Tibial nerve (tissue), 4 donors: ENCODE data around the gene KRT79. TPM values are rescaled to one million over a fixed set of nuclear protein-coding genes. Genes with fewer than 3 reads are reported as not detected.

Experiments used
- DNase-seq, 2 donors: peaks; one replicate each; pipeline ENCODE4 v3.0.0-alpha.2; 2019; ENCODE audit warnings: low spot score in 2 of 2
- H3K27ac ChIP-seq, 4 donors: fragments of 200-600 bp; sonication (generic) in 3 of 4; one replicate each; pipeline ENCODE4 v1.5.1; 2017 to 2019; ENCODE audit warnings: mild to moderate bottlenecking in 1 of 4
- H3K27me3 ChIP-seq, 2 donors: fragments of 200-600 bp; sonication (generic) in 1 of 2; one replicate each; pipeline versions ENCODE4 v1.5.1 to v1.6.0; 2017 to 2019
- H3K36me3 ChIP-seq, 3 donors: fragments of 200-600 bp; sonication (generic); one replicate each; pipeline ENCODE4 v1.5.1; 2018 to 2019
- H3K4me1 ChIP-seq, 4 donors: fragments of 200-600 bp; sonication (generic) in 3 of 4; one replicate each; pipeline ENCODE4 v1.5.1; 2017 to 2019
- H3K4me3 ChIP-seq, 4 donors: fragments of 200-600 bp; sonication (generic) in 3 of 4; one replicate each; pipeline ENCODE4 v1.5.1; 2017 to 2019; ENCODE audit warnings: mild to moderate bottlenecking in 1 of 4, moderate library complexity in 1 of 4
- H3K9me3 ChIP-seq, 4 donors: fragments of 200-600 bp; sonication (generic) in 3 of 4; one replicate each; pipeline ENCODE4 v1.5.1; 2017 to 2019
- CTCF ChIP-seq, 5 experiments: fragments of 200-600 bp in 3 of 5; fragments of 450-650 bp in 2 of 5; sonication (generic) in 3 of 5; IDR thresholded peaks; one replicate each; pipeline ENCODE4 v1.5.1; 2016 to 2019; ENCODE audit warnings: antibody characterized with exemption in 5 of 5, mild to moderate bottlenecking in 3 of 5, moderate library complexity in 2 of 5
- EP300 ChIP-seq, 2 donors: sonication (generic); formaldehyde crosslinking; IDR thresholded peaks; one replicate each; pipeline ENCODE4 v1.6.1; 2017; ENCODE audit warnings: antibody characterized with exemption in 2 of 2, mild to moderate bottlenecking in 1 of 2
- POLR2A ChIP-seq, 2 donors: fragments of 450-650 bp; IDR thresholded peaks; one replicate each; pipeline ENCODE4 v1.6.1; 2017; ENCODE audit warnings: antibody characterized with exemption in 2 of 2, mild to moderate bottlenecking in 2 of 2, moderate library complexity in 2 of 2
- WGBS, 2 donors: methylation state at CpG; one replicate each; pipeline ENCODE4 v1.1.5; 2018; 5-methylcytosine and 5-hydroxymethylcytosine counted together
- total RNA-seq, 4 donors: library from RNA; depleted of rRNA; stranded (reverse); fragments of >200 nt; gene quantifications; one replicate each; pipeline ENCODE4 v1.1.0, GENCODE V29; 2016

The KRT79 gene
- total RNA-seq, 4 donors from 2014 or later = 3.9 TPM; not detected in 3

- no peaks in the 10 kb centered on the region for H3K36me3 ChIP-seq
- no peak for DNase-seq
- WGBS, 2 donors = 82 to 85% methylated on average over 7 of the region's 7 CpGs
Measured at GRCh38 chr12:52809166-52809565, 24.9 kb downstream of the KRT79 start.

GRCh38 chr12:52808573-52809160 lies 25.4 kb downstream of the KRT79 start:
- Histone ChIP-seq H3K4me3 (no peak overlapping the region), H3K4me1 (no peaks in the 10 kb centered on the region), H3K27me3 (no peaks in the 10 kb centered on the region), H3K27ac (no peak overlapping the region), H3K36me3 (no peaks in the 10 kb centered on the region), H3K9me3 (no peaks in the 10 kb centered on the region)
- TF ChIP-seq EP300 (IDR thresholded peaks at IDR 0.05) (no peak), POLR2A (IDR thresholded peaks at IDR 0.05) (no peak), CTCF (IDR thresholded peaks at IDR 0.05) (no peak)
- WGBS, 2 donors = 84 to 93% methylated on average over 8 of the region's 8 CpGs
- DNase-seq = no peak

More at GRCh38 chr12:52809166-52809565, 24.9 kb downstream of the KRT79 start:
- no peak for TF ChIP-seq CTCF (IDR thresholded peaks at IDR 0.05)
- no peak for TF ChIP-seq POLR2A (IDR thresholded peaks at IDR 0.05)
- no peak for TF ChIP-seq EP300 (IDR thresholded peaks at IDR 0.05)
- H3K4me3 ChIP-seq = no peak overlapping the region
- no peaks in the 10 kb centered on the region for H3K27me3 ChIP-seq
- H3K27ac ChIP-seq = no peak overlapping the region
- H3K4me1 ChIP-seq = no peaks in the 10 kb centered on the region
- no peaks in the 10 kb centered on the region for H3K9me3 ChIP-seq

GRCh38 chr12:52807544-52808470 lies 26.3 kb downstream of the KRT79 start:
- TF ChIP-seq EP300 (IDR thresholded peaks at IDR 0.05) = no peak
- TF ChIP-seq CTCF (IDR thresholded peaks at IDR 0.05) = no peak
- no peak for TF ChIP-seq POLR2A (IDR thresholded peaks at IDR 0.05)
- WGBS, 2 donors = 84 to 88% methylated on average over 16 of the region's 16 CpGs
- H3K27me3 ChIP-seq = no peaks in the 10 kb centered on the region
- H3K36me3 ChIP-seq = no peaks in the 10 kb centered on the region
- no peaks in the 10 kb centered on the region for H3K4me1 ChIP-seq
- no peak overlapping the region for H3K27ac ChIP-seq
- no peaks in the 10 kb centered on the region for H3K9me3 ChIP-seq
- no peak for DNase-seq
- no peak overlapping the region for H3K4me3 ChIP-seq

- H3K9me3 ChIP-seq = no peaks in the 10 kb centered on the region
- no peaks in the 10 kb centered on the region for H3K4me1 ChIP-seq
- H3K27me3 ChIP-seq = no peaks in the 10 kb centered on the region
- DNase-seq = no peak
- no peak overlapping the region for H3K4me3 ChIP-seq
- H3K27ac ChIP-seq = no peak overlapping the region
- TF ChIP-seq CTCF (IDR thresholded peaks at IDR 0.05) = no peak
- no peak for TF ChIP-seq EP300 (IDR thresholded peaks at IDR 0.05)
- TF ChIP-seq POLR2A (IDR thresholded peaks at IDR 0.05) = no peak
- 62 to 70% methylated on average over 11 of the region's 11 CpGs for WGBS, 2 donors
- H3K36me3 ChIP-seq = no peaks in the 10 kb centered on the region
Measured at GRCh38 chr12:52806821-52807543, 27.1 kb downstream of the KRT79 start.
